Neural progenitor cell (in vitro differentiated cells): Measurements from ENCODE around the gene SLC7A6OS.

Source experiments
- EZH2 ChIP-seq: fragments of 200-600 bp; sonication (generic); IDR thresholded peaks from 2 replicates; pipeline ENCODE4 v1.6.1; 2017; ENCODE audit warnings: antibody characterized with exemption, mild to moderate bottlenecking, moderate library complexity
- TF ChIP-seq, protein P1 (sequence below): fragments of 200-600 bp; sonication (generic); IDR thresholded peaks from 2 replicates; pipeline ENCODE4 v1.5.1; 2017; ENCODE audit warnings: antibody characterized with exemption, mild to moderate bottlenecking

DNA sequence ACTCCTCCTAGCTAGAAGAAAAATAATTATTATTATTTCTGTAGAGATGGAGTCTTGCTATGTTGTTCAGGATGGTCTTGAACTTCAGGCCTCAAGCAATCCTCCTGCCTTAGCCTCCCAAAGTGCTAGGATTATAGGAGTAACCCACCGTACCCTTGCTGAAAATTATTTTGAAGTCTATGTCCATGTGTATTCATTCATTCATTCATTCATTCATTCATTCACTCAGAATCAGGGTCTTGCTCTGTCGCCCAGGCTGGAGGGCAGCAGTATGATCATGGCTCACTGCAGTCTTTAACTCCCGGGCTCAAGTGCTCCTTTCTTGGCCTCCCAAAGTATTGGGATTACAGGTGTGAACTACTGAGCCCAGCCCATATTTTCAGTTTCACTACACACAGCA is 4.1 kb downstream of the SLC7A6OS start:
- TF ChIP-seq EZH2, result no peak
- TF ChIP-seq, protein P1, sequence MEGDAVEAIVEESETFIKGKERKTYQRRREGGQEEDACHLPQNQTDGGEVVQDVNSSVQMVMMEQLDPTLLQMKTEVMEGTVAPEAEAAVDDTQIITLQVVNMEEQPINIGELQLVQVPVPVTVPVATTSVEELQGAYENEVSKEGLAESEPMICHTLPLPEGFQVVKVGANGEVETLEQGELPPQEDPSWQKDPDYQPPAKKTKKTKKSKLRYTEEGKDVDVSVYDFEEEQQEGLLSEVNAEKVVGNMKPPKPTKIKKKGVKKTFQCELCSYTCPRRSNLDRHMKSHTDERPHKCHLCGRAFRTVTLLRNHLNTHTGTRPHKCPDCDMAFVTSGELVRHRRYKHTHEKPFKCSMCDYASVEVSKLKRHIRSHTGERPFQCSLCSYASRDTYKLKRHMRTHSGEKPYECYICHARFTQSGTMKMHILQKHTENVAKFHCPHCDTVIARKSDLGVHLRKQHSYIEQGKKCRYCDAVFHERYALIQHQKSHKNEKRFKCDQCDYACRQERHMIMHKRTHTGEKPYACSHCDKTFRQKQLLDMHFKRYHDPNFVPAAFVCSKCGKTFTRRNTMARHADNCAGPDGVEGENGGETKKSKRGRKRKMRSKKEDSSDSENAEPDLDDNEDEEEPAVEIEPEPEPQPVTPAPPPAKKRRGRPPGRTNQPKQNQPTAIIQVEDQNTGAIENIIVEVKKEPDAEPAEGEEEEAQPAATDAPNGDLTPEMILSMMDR, result no peak
